Endothelial cell of umbilical vein (primary cell): ENCODE data around the gene MAML1. TPM values are rescaled to one million over a fixed set of nuclear protein-coding genes. Genes with fewer than 3 reads are reported as not detected.

ENCODE experiments used
- BruUV-seq: library from RNA; stranded (reverse); fragments of 400-500 nt; replicated peaks from 2 replicates; lab custom pipeline; 2021; lab: Mats Ljungman, UMichigan
- CTCF ChIA-PET: fragments of 300-600, 350-600 bp; sonication (Branson Sonifier 250); formaldehyde crosslinking; loops from one replicate; lab custom pipeline; 2021; ENCODE audit warnings: antibody characterized with exemption, inconsistent platforms; lab: Charles Lee
- POLR2A ChIA-PET: fragments of 300-600, 350-600 bp; sonication (Branson Sonifier 250); formaldehyde crosslinking; loops from one replicate; lab custom pipeline; 2021; ENCODE audit warnings: antibody characterized with exemption, inconsistent platforms; lab: Charles Lee
- DNase-seq: peaks from one replicate; pipeline ENCODE4 v3.0.0-alpha.2; 2011; ENCODE audit warnings: low read depth, low spot score
- FAIRE-seq: peaks from 2 replicates; lab custom pipeline; 2011; peaks lifted over from hg19 to GRCh38; lab: Jason Lieb, UNC
- H2AFZ ChIP-seq: 2 replicates; pipeline ENCODE4 v1.6.0; 2012; ENCODE audit warnings: low read depth, low read length, control low read depth, inconsistent platforms
- H3K27ac ChIP-seq: 2 replicates; pipeline ENCODE4 v1.5.1; 2011; ENCODE audit warnings: low read depth, mild to moderate bottlenecking, control low read depth, low read length, moderate library complexity; ENCODE audit not compliant: insufficient read depth
- H3K27me3 ChIP-seq, 2 experiments: 2 replicates each; pipeline versions ENCODE4 v1.6.0 to v1.6.1; 2011; ENCODE audit warnings: low read length in 2 of 2, mixed read lengths in 1 of 2; ENCODE audit not compliant: control insufficient read depth in 2 of 2, insufficient read depth in 2 of 2
- H3K36me3 ChIP-seq, 2 experiments: 2 replicates in 1 of 2; 3 replicates in 1 of 2; pipeline ENCODE4 v1.5.1; 2011; ENCODE audit warnings: low read length in 2 of 2, mild to moderate bottlenecking in 1 of 2, moderate library complexity in 1 of 2; ENCODE audit not compliant: control insufficient read depth in 2 of 2, insufficient read depth in 2 of 2; ENCODE audit errors: extremely low read depth in 1 of 2
- H3K4me1 ChIP-seq: 3 replicates; pipeline ENCODE4 v1.5.1; 2011; ENCODE audit warnings: mild to moderate bottlenecking, low read length; ENCODE audit not compliant: control insufficient read depth, insufficient read depth; ENCODE audit errors: extremely low read depth
- H3K4me2 ChIP-seq: 2 replicates; pipeline ENCODE4 v1.6.1; 2011; ENCODE audit warnings: low read length, control low read depth, mixed read lengths; ENCODE audit not compliant: insufficient read depth
- H3K4me3 ChIP-seq, 3 experiments: fragments of 200-600 bp in 1 of 3; sonication (generic), shearing (Covaris generic) in 1 of 3; replicated peaks in 1 of 3; 2 replicates each; pipeline ENCODE4 v1.5.1; 2011 to 2016; ENCODE audit warnings: control low read depth in 3 of 3, low read length in 3 of 3, mild to moderate bottlenecking in 2 of 3, inconsistent platforms in 1 of 3, low read depth in 1 of 3, moderate library complexity in 1 of 3; ENCODE audit not compliant: insufficient read depth in 1 of 3
- H3K79me2 ChIP-seq: 2 replicates; pipeline ENCODE4 v1.6.0; 2012; ENCODE audit warnings: low read length, inconsistent platforms; ENCODE audit not compliant: control insufficient read depth, insufficient read depth
- H3K9ac ChIP-seq: replicated peaks from 2 replicates; pipeline ENCODE3; 2011; ENCODE audit warnings: low read length, control low read depth; ENCODE audit not compliant: insufficient read depth; ENCODE audit errors: extremely low read depth
- H3K9me1 ChIP-seq: replicated peaks from 3 replicates; pipeline ENCODE4 v1.6.0; 2011; ENCODE audit warnings: mild to moderate bottlenecking, low read length; ENCODE audit not compliant: control insufficient read depth, insufficient read depth; ENCODE audit errors: extremely low read depth
- H3K9me3 ChIP-seq: replicated peaks from 2 replicates; pipeline ENCODE4 v1.5.1; 2012; ENCODE audit warnings: low read length, inconsistent platforms; ENCODE audit not compliant: control insufficient read depth, insufficient read depth
- H4K20me1 ChIP-seq: replicated peaks from 2 replicates; pipeline ENCODE3; 2011; ENCODE audit warnings: mild to moderate bottlenecking, low read length; ENCODE audit not compliant: control insufficient read depth, insufficient read depth; ENCODE audit errors: extremely low read depth
- CTCF ChIP-seq, 2 donors: IDR thresholded peaks; 1 replicate in 1 of 2; 2 replicates in 1 of 2; pipeline ENCODE4 v1.5.1; 2011; ENCODE audit warnings: low read length in 2 of 2, mild to moderate bottlenecking in 2 of 2, moderate library complexity in 2 of 2, control low read depth in 1 of 2, inconsistent platforms in 1 of 2, low read depth in 1 of 2; ENCODE audit not compliant: insufficient read depth in 1 of 2; ENCODE audit errors: extremely low read depth in 1 of 2
- EZH2 ChIP-seq: IDR thresholded peaks from 2 replicates; pipeline ENCODE4 v1.6.1; 2012; ENCODE audit warnings: borderline replicate concordance, low read depth, mild to moderate bottlenecking, moderate library complexity, low read length, inconsistent platforms; ENCODE audit not compliant: severe bottlenecking
- FOS ChIP-seq: IDR thresholded peaks from 2 replicates; pipeline ENCODE4 v1.6.1; 2011; ENCODE audit warnings: mild to moderate bottlenecking, low read length, moderate library complexity, borderline replicate concordance; ENCODE audit not compliant: insufficient read depth
- GATA2 ChIP-seq: IDR thresholded peaks from 2 replicates; pipeline ENCODE4 v1.7.0; 2011; ENCODE audit warnings: low read depth, mild to moderate bottlenecking, moderate library complexity, mixed read lengths, low read length; ENCODE audit not compliant: insufficient read length, insufficient read depth
- JUN ChIP-seq: IDR thresholded peaks from 2 replicates; pipeline ENCODE4 v1.6.1; 2011; ENCODE audit warnings: borderline replicate concordance, low read depth; ENCODE audit not compliant: insufficient read length, insufficient read depth
- MAX ChIP-seq: IDR thresholded peaks from 2 replicates; pipeline ENCODE4 v1.6.1; 2011; ENCODE audit not compliant: insufficient read depth, insufficient read length
- MYC ChIP-seq: IDR thresholded peaks from one replicate; pipeline ENCODE4 v1.6.1; 2011; ENCODE audit warnings: mild to moderate bottlenecking, low read depth, low read length
- POLR2A ChIP-seq: IDR thresholded peaks from 2 replicates; pipeline ENCODE4 v1.6.1; 2012; ENCODE audit warnings: low read depth, mild to moderate bottlenecking, control low read depth, low read length
- POLR2AphosphoS5 ChIP-seq: IDR thresholded peaks from 2 replicates; pipeline ENCODE4 v1.6.1; 2012; ENCODE audit warnings: low read depth, mild to moderate bottlenecking, control low read depth, low read length, moderate library complexity; ENCODE audit not compliant: insufficient read depth
- dilution Hi-C: fragments of 300-500 bp; cut with MboI; formaldehyde crosslinking; loops from one replicate; pipeline ENCODE4 v1.15.0; 2019; ENCODE audit warnings: low sequenced_read_pairs; ENCODE audit not compliant: extremely low pct_ligation_motif_present
- intact Hi-C: fragments of 100-400 bp; cut with micrococcal nuclease; formaldehyde crosslinking; loops from one replicate; pipeline ENCODE4 v1.10.0; 2022
- polyA plus RNA-seq, 4 experiments: library from polyadenylated mRNA; depleted of rRNA in 3 of 4; stranded (reverse) in 3 of 4; unstranded in 1 of 4; fragments of >200 nt; gene quantifications; 2 replicates each; pipeline versions ENCODE4 v1.2.1 to v1.2.3, GENCODE V29; 2011 to 2012; ENCODE audit warnings: missing spikeins in 1 of 4
- total RNA-seq: library from RNA; stranded (reverse); gene quantifications from 2 replicates; pipeline ENCODE4 v1.2.3, GENCODE V29; 2021

The MAML1 gene
- total and polyA plus RNA-seq, 2 donors (not counting 3 experiments of a cell fraction or from before 2014, with no cell fraction given), result 12.4 to 29.0 TPM

- DNase-seq (no peak), FAIRE-seq (no peak)
- no TSS peak for BruUV-seq
- POLR2A ChIA-PET, result interaction anchor here (0.6 to 1.2 kb wide), 2 partner anchors 16 to 157 kb away, joined by 3 to 5 read pairs; partner anchors contain the start of gene HNRNPH1
- Histone ChIP-seq H3K9me3 (no peaks in the 10 kb centered on the region), H4K20me1 (no peaks in the 10 kb centered on the region), H3K4me2 (no peak overlapping the region), H3K27ac (no peak overlapping the region), H3K79me2 (no peaks in the 10 kb centered on the region), H3K4me1 (peaks cover 14% of the 10 kb centered on the region), H3K9me1 (no peaks in the 10 kb centered on the region), H3K9ac (no peak overlapping the region), H2AFZ (no peak overlapping the region), H3K4me3 (no peak overlapping the region), H3K27me3 (no peaks in the 10 kb centered on the region), H3K36me3 (peaks cover 3 to 12% of the 10 kb centered on the region in 2 experiments)
- CTCF ChIA-PET, result interaction anchor here (0.8 to 1.4 kb wide), 2 partner anchors 8 to 18 kb away, joined by 3 to 6 read pairs; no protein-coding TSS in a partner anchor
- dilution Hi-C loops (no loop called here), intact Hi-C loops (no loop called here)
- TF ChIP-seq POLR2A (no peak), GATA2 (no peak), MYC (no peak), EZH2 (no peak), FOS (no peak)
Measured at GRCh38 chr5:179780362-179780761, 47.7 kb downstream of the MAML1 start.

- TF ChIP-seq JUN (no peak), MAX (no peak), FOS (no peak), POLR2AphosphoS5 (no peak), MYC (no peak), GATA2 (no peak), POLR2A (no peak), CTCF (IDR thresholded peaks at IDR 0.05; ENCODE audit: extremely low read depth in 1 of 2, insufficient read depth in 1 of 2, low read depth in 1 of 2, low read length in 2 of 2) (no peak), EZH2 (no peak)
- Histone ChIP-seq H3K79me2 (no peaks in the 10 kb centered on the region), H3K9me3 (no peaks in the 10 kb centered on the region), H3K4me3 (no peak overlapping the region), H3K4me2 (no peak overlapping the region), H4K20me1 (no peaks in the 10 kb centered on the region), H3K9me1 (no peaks in the 10 kb centered on the region), H3K9ac (no peak overlapping the region), H3K36me3 (peaks cover 0 to 9% of the 10 kb centered on the region in 2 experiments), H3K27ac (no peak overlapping the region), H3K4me1 (peaks cover 13% of the 10 kb centered on the region), H2AFZ (no peak overlapping the region), H3K27me3 (no peaks in the 10 kb centered on the region)
- POLR2A ChIA-PET, result no interaction called here
- DNase-seq, result no peak
- BruUV-seq, result no TSS peak
- CTCF ChIA-PET, result interaction anchor here (1.0 to 1.6 kb wide), 2 partner anchors 19 to 49 kb away, joined by 3 to 6 read pairs; no protein-coding TSS in a partner anchor
- dilution Hi-C loops, result no loop called here
- intact Hi-C loops, result no loop called here
- no peak for FAIRE-seq
Measured at GRCh38 chr5:179781846-179782245, 49.2 kb downstream of the MAML1 start.
